HepG2 (cell line): ENCODE data around the gene POFUT1. TPM values are rescaled to one million over a fixed set of nuclear protein-coding genes. Genes with fewer than 3 reads are reported as not detected.

Experiments used
- MAFK ChIP-seq, 2 experiments: IDR thresholded peaks in 1 of 2; conservative IDR thresholded peaks in 1 of 2; 2 replicates each; pipeline ENCODE4 v1.6.1; 2011; ENCODE audit warnings: improper control_type of control experiment in 2 of 2, low read length in 2 of 2
- NR2F6 ChIP-seq, 2 experiments: IDR thresholded peaks; 2 replicates each; pipeline ENCODE4 v1.6.1; 2016; ENCODE audit warnings: antibody characterized with exemption in 1 of 2, mild to moderate bottlenecking in 1 of 2
- RNF219 ChIP-seq: sonication (generic); formaldehyde crosslinking; IDR thresholded peaks from 2 replicates; pipeline ENCODE4 v1.5.0; 2020; ENCODE audit warnings: mild to moderate bottlenecking, missing genetic modification reagents
- ZBTB40 ChIP-seq, 2 experiments: fragments of 450-650 bp in 1 of 2; sonication (generic) in 1 of 2; formaldehyde crosslinking in 1 of 2; IDR thresholded peaks; 2 replicates each; pipeline versions ENCODE4 v1.6.1 to v1.8.0; 2016 to 2022; ENCODE audit warnings: antibody characterized with exemption in 1 of 2, mild to moderate bottlenecking in 1 of 2, missing genetic modification reagents in 1 of 2
- ZBTB7B ChIP-seq: sonication (generic); formaldehyde crosslinking; IDR thresholded peaks from 2 replicates; pipeline ENCODE4 v1.4.0; 2020; ENCODE audit warnings: missing genetic modification reagents
- ZNF501 ChIP-seq: sonication (generic); formaldehyde crosslinking; IDR thresholded peaks from 2 replicates; pipeline ENCODE4 v1.5.1; 2020; ENCODE audit warnings: mild to moderate bottlenecking, moderate library complexity, missing genetic modification reagents
- ZSCAN21 ChIP-seq: sonication (generic); formaldehyde crosslinking; IDR thresholded peaks from 2 replicates; pipeline ENCODE4 v1.8.0; 2022; ENCODE audit warnings: mild to moderate bottlenecking, missing genetic modification reagents, moderate library complexity, borderline replicate concordance
- polyA plus RNA-seq, 8 experiments: library from polyadenylated mRNA; depleted of rRNA in 3 of 8; stranded (reverse) in 7 of 8; unstranded in 1 of 8; fragments of >200 nt; fragmentation: Illumina TruSeq in 4 of 8; extraction: Trizol in 4 of 8; gene quantifications; 2 replicates each; pipeline versions ENCODE4 v1.2.1 to v1.2.3, GENCODE V29; 2011 to 2016; ENCODE audit warnings: low read depth in 4 of 8, missing spikeins in 1 of 8, mixed read lengths in 1 of 8; ENCODE audit not compliant: insufficient read depth in 1 of 8
- total RNA-seq, 5 experiments: library from RNA; depleted of rRNA; stranded (reverse); fragments of >200 nt; fragmentation: Illumina TruSeq; extraction: Trizol; gene quantifications; 2 replicates each; pipeline ENCODE4 v1.2.3, GENCODE V29; 2016; ENCODE audit warnings: low read depth in 1 of 5
- TF ChIP-seq, protein P1 (sequence below): sonication (generic); formaldehyde crosslinking; IDR thresholded peaks from 2 replicates; pipeline ENCODE4 v1.4.0; 2020; ENCODE audit warnings: missing genetic modification reagents
- TF ChIP-seq, protein P2 (sequence below): sonication (generic); formaldehyde crosslinking; IDR thresholded peaks from 2 replicates; pipeline ENCODE4 v1.4.0; 2020; ENCODE audit warnings: mild to moderate bottlenecking, low read depth, missing genetic modification reagents

The POFUT1 gene
- total and polyA plus RNA-seq, 2 of the 13 experiments (the other 11 are each of a cell fraction or from before 2014, with no cell fraction given), result 35.5 to 58.3 TPM

- TF ChIP-seq ZBTB7B (CRISPR knock-in tag) (peak; percentile 45; the same call in 1 of the 2 replicates), NR2F6 (IDR thresholded peaks at IDR 0.05) (peak; percentile 86), NR2F6 (CRISPR knock-in tag; IDR thresholded peaks at IDR 0.05) (peak; percentile 93), ZNF501 (CRISPR knock-in tag) (peak; percentile 73), RNF219 (CRISPR knock-in tag) (no peak), ZSCAN21 (CRISPR knock-in tag) (no peak), MAFK (conservative IDR thresholded peaks at IDR 0.05 in 1 of 2, IDR thresholded peaks at IDR 0.05 in 1 of 2; ENCODE audit: low read length in 2 of 2) (peak; percentile 99 to 100), ZBTB40 (IDR thresholded peaks at IDR 0.05) (no peak), ZBTB40 (CRISPR knock-in tag; IDR thresholded peaks at IDR 0.05) (peak; percentile 88)
- TF ChIP-seq, protein P1, sequence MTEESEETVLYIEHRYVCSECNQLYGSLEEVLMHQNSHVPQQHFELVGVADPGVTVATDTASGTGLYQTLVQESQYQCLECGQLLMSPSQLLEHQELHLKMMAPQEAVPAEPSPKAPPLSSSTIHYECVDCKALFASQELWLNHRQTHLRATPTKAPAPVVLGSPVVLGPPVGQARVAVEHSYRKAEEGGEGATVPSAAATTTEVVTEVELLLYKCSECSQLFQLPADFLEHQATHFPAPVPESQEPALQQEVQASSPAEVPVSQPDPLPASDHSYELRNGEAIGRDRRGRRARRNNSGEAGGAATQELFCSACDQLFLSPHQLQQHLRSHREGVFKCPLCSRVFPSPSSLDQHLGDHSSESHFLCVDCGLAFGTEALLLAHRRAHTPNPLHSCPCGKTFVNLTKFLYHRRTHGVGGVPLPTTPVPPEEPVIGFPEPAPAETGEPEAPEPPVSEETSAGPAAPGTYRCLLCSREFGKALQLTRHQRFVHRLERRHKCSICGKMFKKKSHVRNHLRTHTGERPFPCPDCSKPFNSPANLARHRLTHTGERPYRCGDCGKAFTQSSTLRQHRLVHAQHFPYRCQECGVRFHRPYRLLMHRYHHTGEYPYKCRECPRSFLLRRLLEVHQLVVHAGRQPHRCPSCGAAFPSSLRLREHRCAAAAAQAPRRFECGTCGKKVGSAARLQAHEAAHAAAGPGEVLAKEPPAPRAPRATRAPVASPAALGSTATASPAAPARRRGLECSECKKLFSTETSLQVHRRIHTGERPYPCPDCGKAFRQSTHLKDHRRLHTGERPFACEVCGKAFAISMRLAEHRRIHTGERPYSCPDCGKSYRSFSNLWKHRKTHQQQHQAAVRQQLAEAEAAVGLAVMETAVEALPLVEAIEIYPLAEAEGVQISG (CRISPR knock-in tag), result peak; percentile 37; the same call in 1 of the 2 replicates
- TF ChIP-seq, protein P2, sequence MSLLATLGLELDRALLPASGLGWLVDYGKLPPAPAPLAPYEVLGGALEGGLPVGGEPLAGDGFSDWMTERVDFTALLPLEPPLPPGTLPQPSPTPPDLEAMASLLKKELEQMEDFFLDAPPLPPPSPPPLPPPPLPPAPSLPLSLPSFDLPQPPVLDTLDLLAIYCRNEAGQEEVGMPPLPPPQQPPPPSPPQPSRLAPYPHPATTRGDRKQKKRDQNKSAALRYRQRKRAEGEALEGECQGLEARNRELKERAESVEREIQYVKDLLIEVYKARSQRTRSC, result 0 out of 2 replicates have a peak, but pooled peaks have one; percentile 60
Measured at GRCh38 chr20:32235331-32236047, 27.8 kb downstream of the POFUT1 start (continued).
